ACHN (cell line): ENCODE data around the gene TRMT61B.

Source experiments
- DNase-seq: peaks from one replicate; pipeline ENCODE4 v3.0.0-alpha.2; 2015
- in situ Hi-C: cut with HindIII; loops from 2 replicates; pipeline ENCODE4 v1.10.0; 2017; ENCODE audit warnings: low sequenced_read_pairs, low pct_ligation_motif_present, low pct_unique_long_range_greater_than_20kb

Gene TRMT61B

GRCh38 chr2:28870146-28870891, at the start of gene TRMT61B:
TSS of gene TRMT61B (minus strand) at chr2:28870309. CDS start at chr2:28870277, 32 bp downstream.
- peak; percentile 98 for DNase-seq
- in situ Hi-C loops: no loop called here

- in situ Hi-C loops: no loop called here
- no peak for DNase-seq
Observed at GRCh38 chr2:28915939-28916338, 45.8 kb upstream of the TRMT61B start.

- DNase-seq: no peak
- in situ Hi-C loops: no loop called here
Observed at GRCh38 chr2:28909655-28910353, 39.7 kb upstream of the TRMT61B start.

- in situ Hi-C loops: no loop called here
- DNase-seq: no peak
Observed at GRCh38 chr2:28908172-28908571, 38.1 kb upstream of the TRMT61B start.

- in situ Hi-C loops: no loop called here
- DNase-seq: no peak
Observed at GRCh38 chr2:28906821-28907220, 36.7 kb upstream of the TRMT61B start.

GRCh38 chr2:28906376-28906775, 36.3 kb upstream of the TRMT61B start:
- in situ Hi-C loops: no loop called here
- no peak for DNase-seq

- in situ Hi-C loops: no loop called here
- no peak for DNase-seq
Observed at GRCh38 chr2:28905533-28905932, 35.4 kb upstream of the TRMT61B start.

- in situ Hi-C loops: no loop called here
- peak; percentile 89 for DNase-seq
Observed at GRCh38 chr2:28904802-28905457, 34.8 kb upstream of the TRMT61B start.

- in situ Hi-C loops: no loop called here
- peak; percentile 74 for DNase-seq
Observed at GRCh38 chr2:28904295-28904694, 34.2 kb upstream of the TRMT61B start.

GRCh38 chr2:28902584-28902983, 32.5 kb upstream of the TRMT61B start:
- in situ Hi-C loops: no loop called here
- DNase-seq: no peak

- in situ Hi-C loops: no loop called here
- DNase-seq: no peak
Observed at GRCh38 chr2:28901841-28902240, 31.7 kb upstream of the TRMT61B start.

GRCh38 chr2:28901202-28901601, 31.1 kb upstream of the TRMT61B start:
- DNase-seq: no peak
- in situ Hi-C loops: no loop called here

GRCh38 chr2:28898048-28898447, 27.9 kb upstream of the TRMT61B start:
- in situ Hi-C loops: no loop called here
- no peak for DNase-seq

- in situ Hi-C loops: no loop called here
- peak; percentile 73 for DNase-seq
Observed at GRCh38 chr2:28896906-28897305, 26.8 kb upstream of the TRMT61B start.

GRCh38 chr2:28895189-28895893, 25.2 kb upstream of the TRMT61B start:
- DNase-seq: peak; percentile 70
- in situ Hi-C loops: no loop called here

- peak; percentile 99 for DNase-seq
- in situ Hi-C loops: no loop called here
Observed at GRCh38 chr2:28894470-28895188, 24.5 kb upstream of the TRMT61B start, which contains the start of gene WDR43. TSS of gene WDR43 (plus strand) at chr2:28894667. CDS start at chr2:28894699, 32 bp downstream.

GRCh38 chr2:28893488-28893887, 23.4 kb upstream of the TRMT61B start:
- in situ Hi-C loops: no loop called here
- no peak for DNase-seq

GRCh38 chr2:28880193-28880592, 10.1 kb upstream of the TRMT61B start:
- DNase-seq: no peak
- in situ Hi-C loops: no loop called here
